Spleen (tissue), 11 donors: Measurements from ENCODE around the gene RAB12. TPM values are rescaled to one million over a fixed set of nuclear protein-coding genes. Genes with fewer than 3 reads are reported as not detected.

Experiments
- DNase-seq: peaks from one replicate; pipeline ENCODE4 v3.0.0-alpha.2; 2020
- H3K27ac ChIP-seq, 8 donors: fragments of 200-600 bp; sonication (generic) in 7 of 8; 1 replicate in 4 of 8; 2 replicates in 4 of 8; pipeline versions ENCODE4 v1.5.0 to v1.8.0; 2016 to 2021; ENCODE audit warnings: inconsistent platforms in 4 of 8, mild to moderate bottlenecking in 4 of 8, moderate library complexity in 1 of 8
- H3K27me3 ChIP-seq, 7 donors: fragments of 200-600 bp; sonication (generic) in 6 of 7; replicated peaks in 1 of 7; 1 replicate in 4 of 7; 2 replicates in 3 of 7; pipeline versions ENCODE4 v1.5.0 to v1.8.0; 2016 to 2021; ENCODE audit warnings: inconsistent platforms in 3 of 7, mild to moderate bottlenecking in 1 of 7
- H3K36me3 ChIP-seq, 6 donors: fragments of 200-600 bp; sonication (generic) in 5 of 6; 1 replicate in 4 of 6; 2 replicates in 2 of 6; pipeline versions ENCODE4 v1.5.0 to v1.8.0; 2016 to 2021; ENCODE audit warnings: inconsistent platforms in 2 of 6
- H3K4me1 ChIP-seq, 6 donors: fragments of 200-600 bp; sonication (generic) in 5 of 6; 1 replicate in 3 of 6; 2 replicates in 3 of 6; pipeline versions ENCODE4 v1.5.0 to v1.8.0; 2016 to 2021; ENCODE audit warnings: inconsistent platforms in 3 of 6
- H3K4me3 ChIP-seq, 8 donors: fragments of 200-600 bp; sonication (generic) in 7 of 8; 1 replicate in 4 of 8; 2 replicates in 4 of 8; pipeline versions ENCODE4 v1.5.0 to v1.8.0; 2016 to 2021; ENCODE audit warnings: inconsistent platforms in 4 of 8, mild to moderate bottlenecking in 4 of 8, moderate library complexity in 2 of 8
- H3K9me3 ChIP-seq, 8 donors: fragments of 200-600 bp; sonication (generic) in 7 of 8; 1 replicate in 4 of 8; 2 replicates in 4 of 8; pipeline versions ENCODE4 v1.5.0 to v1.8.0; 2016 to 2021; ENCODE audit warnings: inconsistent platforms in 4 of 8
- CTCF ChIP-seq, 11 experiments: fragments of 200-600 bp in 7 of 11; fragments of 450-650 bp in 4 of 11; sonication (generic) in 4 of 11; IDR thresholded peaks in 8 of 11; conservative IDR thresholded peaks in 3 of 11; 1 replicate in 7 of 11; 2 replicates in 4 of 11; pipeline versions ENCODE4 v1.4.0 to v1.8.0; 2016 to 2021; ENCODE audit warnings: antibody characterized with exemption in 11 of 11, inconsistent platforms in 4 of 11, mild to moderate bottlenecking in 1 of 11
- POLR2A ChIP-seq, 3 donors: fragments of 450-650 bp; IDR thresholded peaks; one replicate each; pipeline ENCODE4 v1.5.1; 2017; ENCODE audit warnings: antibody characterized with exemption in 3 of 3, mild to moderate bottlenecking in 1 of 3
- POLR2AphosphoS5 ChIP-seq, 3 donors: sonication (generic); formaldehyde crosslinking; IDR thresholded peaks; one replicate each; pipeline ENCODE4 v1.5.1; 2017; ENCODE audit warnings: antibody characterized with exemption in 3 of 3
- WGBS, 5 donors: extraction: QIAGEN DNeasy Blood & Tissue Kit in 3 of 5; methylation state at CpG; one replicate each; pipeline versions ENCODE4 v1.1.5 to v1.1.7; 2013 to 2018; 5-methylcytosine and 5-hydroxymethylcytosine counted together
- intact Hi-C: fragments of 100-400 bp; cut with DNase I; formaldehyde crosslinking; loops from one replicate; pipeline ENCODE4 v1.15.0; 2023; ENCODE audit warnings: low total_unique reads
- polyA plus RNA-seq, 3 donors: library from polyadenylated mRNA; stranded (reverse); fragments of 200-250 nt; gene quantifications; one replicate each; pipeline ENCODE4 v1.2.1, GENCODE V29; 2013
- total RNA-seq, 7 donors: library from RNA; depleted of rRNA in 3 of 7; stranded (reverse); fragments of >200 nt in 3 of 7; fragmentation: NEBNext Ultra II Directional in 4 of 7; extraction: Animal tissue kit (Norgen Biotek cat#: 25700) in 4 of 7; gene quantifications; one replicate each; pipeline versions ENCODE4 v1.1.0 to v1.2.1, GENCODE V29; 2016 to 2021
- donor health status: healthy with polysubstance abuse.
- donor health status: DM: no; HTN: no; CAD: no; lungs with moderate emphysema.
- donor health status: DM: no; HTN: no; CAD: no.
- donor health status: Bipolar disorder and iron deficiency.
- donor health status: healthy.
- donor health status: DM: no; HTN: no; CAD: no.
- donor health status: DM: yes; HTN: yes; CAD: no.

RAB12 gene
- total and polyA plus RNA-seq, 10 donors = 26.0 to 56.5 (median 41.3) TPM

- TF ChIP-seq CTCF (IDR thresholded peaks at IDR 0.05 in 8 of 11, conservative IDR thresholded peaks at IDR 0.05 in 3 of 11) = no peak
- TF ChIP-seq POLR2A (IDR thresholded peaks at IDR 0.05) = no peak
- TF ChIP-seq POLR2AphosphoS5 (IDR thresholded peaks at IDR 0.05) = no peak
- Histone ChIP-seq H3K36me3 (no peaks in the 10 kb centered on the region), H3K27ac (no peak overlapping the region), H3K9me3 (no peaks in the 10 kb centered on the region), H3K27me3 (peaks cover 0 to 19% (median 0%) of the 10 kb centered on the region in 7 donors), H3K4me3 (no peak overlapping the region), H3K4me1 (peaks cover 0 to 13% (median 6%) of the 10 kb centered on the region in 6 donors)
- 44 to 50% (median 47%) methylated on average over 18 of the region's 18 CpGs for WGBS, 5 donors
- intact Hi-C loops = no loop called here
- DNase-seq = no peak
Observed at GRCh38 chr18:8661754-8662559, 52.7 kb downstream of the RAB12 start.

- intact Hi-C loops = no loop called here
- Histone ChIP-seq H3K4me1 (peaks cover 0 to 13% (median 6%) of the 10 kb centered on the region in 6 donors), H3K4me3 (no peak overlapping the region), H3K27ac (no peak overlapping the region), H3K9me3 (no peaks in the 10 kb centered on the region), H3K27me3 (peaks cover 0 to 19% (median 0%) of the 10 kb centered on the region in 7 donors), H3K36me3 (no peaks in the 10 kb centered on the region)
- DNase-seq = no peak
- WGBS, 5 donors = 75 to 92% (median 87%) methylated on average over 19 to 20 of the region's 20 CpGs
- TF ChIP-seq POLR2AphosphoS5 (IDR thresholded peaks at IDR 0.05) = no peak
- no peak for TF ChIP-seq POLR2A (IDR thresholded peaks at IDR 0.05)
- TF ChIP-seq CTCF (IDR thresholded peaks at IDR 0.05 in 8 of 11, conservative IDR thresholded peaks at IDR 0.05 in 3 of 11) = no peak
Observed at GRCh38 chr18:8662560-8663255, 53.5 kb downstream of the RAB12 start.

GRCh38 chr18:8667846-8668245, 58.6 kb downstream of the RAB12 start:
- no peaks in the 10 kb centered on the region for H3K4me1 ChIP-seq
- H3K27ac ChIP-seq = no peak overlapping the region
- H3K27me3 ChIP-seq = peaks cover 0 to 6% (median 0%) of the 10 kb centered on the region in 7 donors
- no peak for DNase-seq
- no peak overlapping the region for H3K4me3 ChIP-seq
- intact Hi-C loops = no loop called here
- no peaks in the 10 kb centered on the region for H3K36me3 ChIP-seq
- no peaks in the 10 kb centered on the region for H3K9me3 ChIP-seq
- TF ChIP-seq POLR2AphosphoS5 (IDR thresholded peaks at IDR 0.05) (no peak), POLR2A (IDR thresholded peaks at IDR 0.05) (no peak), CTCF (IDR thresholded peaks at IDR 0.05 in 8 of 11, conservative IDR thresholded peaks at IDR 0.05 in 3 of 11) (no peak)
- WGBS, 5 donors = 86 to 98% (median 95%) methylated on average over 3 of the region's 3 CpGs

- TF ChIP-seq POLR2A (IDR thresholded peaks at IDR 0.05) (no peak), POLR2AphosphoS5 (IDR thresholded peaks at IDR 0.05) (no peak), CTCF (IDR thresholded peaks at IDR 0.05 in 8 of 11, conservative IDR thresholded peaks at IDR 0.05 in 3 of 11) (no peak)
- H3K4me3 ChIP-seq = no peak overlapping the region
- no peaks in the 10 kb centered on the region for H3K36me3 ChIP-seq
- no peaks in the 10 kb centered on the region for H3K4me1 ChIP-seq
- H3K9me3 ChIP-seq = no peaks in the 10 kb centered on the region
- H3K27ac ChIP-seq = no peak overlapping the region
- DNase-seq = no peak
- H3K27me3 ChIP-seq = peaks cover 0 to under 1% (median 0%) of the 10 kb centered on the region in 7 donors
- intact Hi-C loops = no loop called here
Observed at GRCh38 chr18:8668381-8668780, 59.1 kb downstream of the RAB12 start.
